Cerebellar cortex (tissue), 1 donor: Measurements from ENCODE around the gene ARHGEF39.

ENCODE experiments used
- DNase-seq: peaks from one replicate; pipeline ENCODE4 v3.0.0-alpha.2; 2015; ENCODE audit warnings: low spot score

ARHGEF39 gene

DNA sequence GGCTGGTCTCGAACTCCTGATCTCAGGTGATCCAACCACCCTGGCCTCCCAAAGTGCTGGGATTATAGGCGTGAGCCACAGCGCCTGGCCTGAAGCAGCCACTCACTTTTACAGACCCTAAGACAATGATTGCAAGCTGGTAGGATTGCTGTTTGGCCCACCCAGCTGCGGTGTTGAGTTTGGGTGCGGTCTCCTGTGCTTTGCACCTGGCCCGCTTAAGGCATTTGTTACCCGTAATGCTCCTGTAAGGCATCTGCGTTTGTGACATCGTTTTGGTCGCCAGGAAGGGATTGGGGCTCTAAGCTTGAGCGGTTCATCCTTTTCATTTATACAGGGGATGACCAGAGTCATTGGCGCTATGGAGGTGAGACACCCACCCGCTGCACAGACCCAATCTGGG, 10.2 kb upstream of the ARHGEF39 start:
- no peak for DNase-seq

DNA sequence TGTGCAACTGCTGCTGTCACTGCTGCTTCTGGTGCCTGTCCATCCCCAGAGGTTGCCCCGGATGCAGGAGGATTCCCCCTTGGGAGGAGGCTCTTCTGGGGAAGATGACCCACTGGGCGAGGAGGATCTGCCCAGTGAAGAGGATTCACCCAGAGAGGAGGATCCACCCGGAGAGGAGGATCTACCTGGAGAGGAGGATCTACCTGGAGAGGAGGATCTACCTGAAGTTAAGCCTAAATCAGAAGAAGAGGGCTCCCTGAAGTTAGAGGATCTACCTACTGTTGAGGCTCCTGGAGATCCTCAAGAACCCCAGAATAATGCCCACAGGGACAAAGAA, 9.0 kb upstream of the ARHGEF39 start:
- peak; percentile 37 for DNase-seq

DNA sequence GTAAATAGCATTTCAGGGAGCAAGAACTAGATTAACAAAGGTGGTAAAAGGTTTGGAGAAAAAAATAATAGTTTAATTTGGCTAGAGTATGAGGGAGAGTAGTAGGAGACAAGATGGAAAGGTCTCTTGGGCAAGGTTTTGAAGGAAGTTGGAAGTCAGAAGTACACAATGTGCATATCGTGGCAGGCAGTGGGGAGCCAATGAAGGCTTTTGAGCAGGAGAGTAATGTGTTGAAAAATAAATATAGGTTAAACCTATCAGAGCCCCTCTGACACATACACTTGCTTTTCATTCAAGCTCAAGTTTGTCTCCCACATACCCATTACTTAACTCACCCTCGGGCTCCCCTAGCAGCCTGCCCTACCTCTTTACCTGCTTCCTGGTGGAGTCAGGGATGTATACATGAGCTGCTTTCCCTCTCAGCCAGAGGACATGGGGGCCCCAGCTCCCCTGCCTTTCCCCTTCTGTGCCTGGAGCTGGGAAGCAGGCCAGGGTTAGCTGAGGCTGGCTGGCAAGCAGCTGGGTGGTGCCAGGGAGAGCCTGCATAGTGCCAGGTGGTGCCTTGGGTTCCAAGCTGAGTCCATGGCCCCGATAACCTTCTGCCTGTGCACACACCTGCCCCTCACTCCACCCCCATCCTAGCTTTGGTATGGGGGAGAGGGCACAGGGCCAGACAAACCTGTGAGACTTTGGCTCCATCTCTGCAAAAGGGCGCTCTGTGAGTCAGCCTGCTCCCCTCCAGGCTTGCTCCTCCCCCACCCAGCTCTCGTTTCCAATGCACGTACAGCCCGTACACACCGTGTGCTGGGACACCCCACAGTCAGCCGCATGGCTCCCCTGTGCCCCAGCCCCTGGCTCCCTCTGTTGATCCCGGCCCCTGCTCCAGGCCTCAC, 8.4 kb upstream of the ARHGEF39 start, which contains the start of gene CA9:
TSS of gene CA9 (plus strand) at position 797 of the 893 bp plus-strand sequence. CDS start at position 829, 32 bp downstream.
- peak; percentile 96 for DNase-seq

DNA sequence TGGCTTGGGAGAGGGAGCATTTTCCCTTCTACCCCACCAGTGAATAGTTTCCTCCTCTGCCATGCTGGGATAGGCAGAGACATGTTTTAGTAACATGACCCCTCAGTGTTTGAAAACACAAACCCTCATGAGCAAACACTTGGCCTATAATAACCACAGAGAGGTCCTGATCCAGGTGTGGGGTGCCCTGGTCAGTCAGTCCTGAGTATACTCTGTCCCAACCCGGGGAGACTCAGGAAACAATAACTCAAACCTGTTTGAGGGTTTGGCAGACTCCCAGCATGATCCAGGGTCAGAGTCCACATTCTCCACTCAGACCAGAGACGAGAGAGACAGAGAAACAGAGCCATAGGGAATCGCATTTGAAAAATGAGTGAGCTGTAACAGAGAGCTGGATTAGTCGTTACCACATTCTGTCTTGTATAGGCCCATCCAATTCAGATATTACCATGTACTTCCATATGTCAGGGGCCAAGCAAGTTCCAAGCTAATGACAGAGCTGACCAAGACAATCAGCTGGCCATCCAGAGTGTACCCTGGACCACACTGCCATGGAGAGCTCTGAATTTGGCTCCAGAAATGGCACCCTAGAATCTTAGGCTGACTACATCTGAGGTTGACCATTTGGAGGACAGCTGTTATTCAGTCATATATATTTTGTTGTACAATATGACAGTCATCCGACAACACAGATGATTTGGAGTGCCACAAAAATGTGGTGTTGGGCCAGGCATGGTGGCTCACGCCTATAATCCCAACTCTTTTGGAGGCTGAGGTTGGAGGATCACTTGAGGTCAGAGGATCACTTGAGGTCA, 4.5 kb upstream of the ARHGEF39 start:
- no peak for DNase-seq

DNA sequence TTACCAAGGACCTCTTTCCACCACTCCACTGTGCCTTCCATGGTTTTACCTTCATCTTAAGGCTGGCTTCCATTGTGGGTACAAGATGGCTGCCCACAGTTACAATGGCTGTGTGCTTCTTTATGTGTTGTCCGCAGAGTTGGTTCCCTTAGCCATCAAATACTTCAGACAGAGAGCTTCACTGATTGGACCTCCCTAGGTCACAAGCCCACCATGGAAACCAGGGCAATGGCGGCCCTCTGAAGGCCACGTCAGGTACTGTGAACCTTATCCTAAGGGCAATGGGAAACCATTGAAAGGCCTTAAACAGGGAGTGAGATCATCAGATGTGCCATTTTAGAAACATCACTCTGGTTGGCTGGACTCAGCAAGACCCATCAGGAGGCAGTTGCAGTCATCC, 2.9 kb upstream of the ARHGEF39 start:
- DNase-seq = no peak

DNA sequence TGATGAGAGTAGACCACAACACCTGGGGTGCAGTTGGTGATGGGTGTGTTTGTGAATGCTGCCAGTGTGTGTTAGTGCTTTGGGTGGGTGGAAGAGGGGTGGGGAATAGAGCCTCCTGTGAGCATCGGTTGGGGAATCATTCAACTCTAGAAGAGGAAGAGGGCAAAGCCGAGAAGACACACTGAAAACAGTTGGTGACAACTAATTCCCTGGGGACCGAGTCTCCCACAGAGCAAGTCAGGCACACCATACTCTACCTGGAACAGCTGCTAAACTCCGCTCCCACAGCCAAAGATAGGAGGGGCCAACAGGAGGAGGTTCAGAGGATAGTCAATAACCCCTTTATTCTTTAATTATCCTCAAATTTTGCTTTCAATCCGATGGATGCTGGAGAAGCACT, 1.6 kb upstream of the ARHGEF39 start:
- DNase-seq = no peak

DNA sequence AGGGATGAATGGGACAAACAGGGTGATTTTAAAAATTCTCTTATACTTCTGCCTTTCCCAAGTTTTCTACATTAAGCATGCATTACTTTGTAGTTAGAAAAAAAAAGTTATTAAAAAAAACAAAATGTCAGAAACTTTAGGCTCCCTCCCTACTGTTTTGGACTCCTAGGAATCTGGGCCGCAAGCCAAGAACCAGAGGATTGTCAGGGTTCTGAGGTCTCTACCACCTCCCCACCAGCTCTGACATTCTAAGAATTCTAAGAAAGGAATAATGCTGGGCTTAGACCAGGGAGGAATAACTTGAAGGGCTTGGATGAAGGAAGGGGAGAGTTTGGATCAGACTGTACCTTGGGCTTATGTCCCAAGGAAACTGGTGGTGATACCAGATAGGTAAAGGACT, 1.1 kb upstream of the ARHGEF39 start:
- no peak for DNase-seq

GRCh38 chr9:35665471-35665818, 450 bp upstream of the ARHGEF39 start:
- DNase-seq = no peak

DNA sequence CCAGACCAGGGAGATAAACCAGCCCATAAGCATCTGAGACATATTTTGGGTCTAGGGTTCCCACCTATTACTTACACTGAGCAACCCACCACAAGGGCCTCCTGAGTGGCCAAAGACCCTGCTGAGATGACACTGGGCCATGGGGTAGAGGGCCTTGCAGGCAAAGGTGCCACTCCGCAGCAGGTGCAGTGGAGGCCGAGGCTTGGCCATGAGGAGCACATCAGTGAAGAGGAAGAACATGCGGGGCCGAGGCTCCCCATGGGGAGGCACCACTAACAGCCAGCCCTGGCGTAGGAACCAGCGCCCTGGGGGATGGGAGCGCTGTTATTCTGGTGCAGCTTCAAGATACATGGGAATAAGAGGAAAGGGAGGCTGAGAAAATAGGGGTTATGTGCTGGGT, 2.6 kb downstream of the ARHGEF39 start:
- DNase-seq = no peak

- DNase-seq = no peak
Observed at GRCh38 chr9:35661756-35662350, 3.1 kb downstream of the ARHGEF39 start.

DNA sequence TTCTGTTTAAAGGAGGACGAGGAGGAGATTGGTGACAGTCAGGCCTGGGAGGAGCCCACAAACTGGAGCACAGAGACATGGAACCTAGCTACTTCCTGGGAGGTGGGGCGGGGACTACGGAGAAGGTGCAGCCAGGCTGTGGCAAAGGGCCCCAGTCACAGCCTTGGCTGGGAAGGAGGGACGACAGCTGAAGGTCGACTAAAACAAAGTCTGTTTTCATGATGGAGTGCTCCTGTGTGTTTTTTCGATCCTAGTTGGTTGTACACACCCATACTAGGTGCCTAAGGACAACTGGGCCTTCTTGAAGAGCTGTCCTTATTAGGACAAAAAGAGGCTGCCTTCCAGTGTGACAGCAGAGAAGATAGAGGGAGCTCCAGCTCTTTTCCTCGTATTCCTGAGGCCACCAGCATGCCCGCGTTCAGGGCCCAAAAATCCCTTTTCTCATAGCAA, 4.0 kb downstream of the ARHGEF39 start:
- DNase-seq = peak; percentile 91

DNA sequence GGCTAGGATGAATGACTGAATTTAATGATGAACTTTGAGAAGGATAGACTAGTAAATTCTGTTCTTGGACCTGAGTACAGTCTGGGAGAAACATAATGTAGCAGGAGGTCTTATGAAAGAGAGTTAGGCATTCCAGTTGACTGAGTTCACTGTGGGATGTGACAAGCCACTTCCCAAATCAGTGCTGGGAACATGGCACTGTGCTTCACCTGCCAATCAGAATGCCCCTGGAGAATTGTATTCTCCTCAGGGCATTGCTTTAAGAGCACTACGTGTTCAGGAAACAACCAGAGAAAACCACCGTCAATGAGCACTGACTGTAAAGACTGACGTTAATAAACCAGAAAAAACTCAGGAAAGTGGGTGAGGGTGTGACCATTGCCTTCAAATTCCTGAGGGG, 5.7 kb downstream of the ARHGEF39 start:
- DNase-seq = no peak

- peak; percentile 55 for DNase-seq
Observed at GRCh38 chr9:35658968-35659220, 6.1 kb downstream of the ARHGEF39 start.

GRCh38 chr9:35658137-35658967, 6.6 kb downstream of the ARHGEF39 start, which contains the start of gene CCDC107:
CCDC107 (plus strand) TSS chr9:35658292; CDS start chr9:35658380, 88 bp downstream.
- peak; percentile 89 for DNase-seq

DNA sequence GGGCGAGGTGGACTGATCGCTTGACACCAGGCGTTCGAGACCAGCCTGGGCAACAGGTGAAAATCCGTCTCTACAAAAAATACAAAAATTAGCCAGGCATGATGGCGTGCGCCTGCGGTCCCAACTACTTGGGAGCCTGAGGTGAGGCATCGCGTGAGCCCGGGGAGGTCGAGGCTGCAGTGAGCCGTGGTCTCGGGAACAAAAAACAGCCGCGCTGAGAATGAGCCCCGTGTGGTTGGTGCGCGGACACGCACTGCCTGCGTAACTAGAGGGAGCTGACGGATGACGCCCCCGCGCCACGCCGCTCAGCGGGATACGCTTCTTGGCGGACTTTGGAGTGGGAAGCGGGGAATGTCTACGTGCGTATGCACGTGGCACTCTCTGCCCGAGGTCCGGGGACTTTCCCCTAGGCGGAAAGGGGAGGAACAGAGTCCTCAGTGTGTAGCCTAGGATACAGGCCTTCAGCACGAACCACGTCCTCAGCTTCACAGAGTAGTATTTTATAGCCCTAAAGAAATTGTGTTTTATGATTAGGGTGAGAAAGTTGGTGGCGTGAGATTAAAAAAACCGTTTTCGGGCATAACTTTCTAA, 7.4 kb downstream of the ARHGEF39 start, which contains the start of gene RMRP:
TSS of gene RMRP (minus strand) at position 474 of the 591 bp plus-strand sequence.
- peak; percentile 99 for DNase-seq

GRCh38 chr9:35656831-35657545, 8.0 kb downstream of the ARHGEF39 start:
- DNase-seq = peak; percentile 77

DNA sequence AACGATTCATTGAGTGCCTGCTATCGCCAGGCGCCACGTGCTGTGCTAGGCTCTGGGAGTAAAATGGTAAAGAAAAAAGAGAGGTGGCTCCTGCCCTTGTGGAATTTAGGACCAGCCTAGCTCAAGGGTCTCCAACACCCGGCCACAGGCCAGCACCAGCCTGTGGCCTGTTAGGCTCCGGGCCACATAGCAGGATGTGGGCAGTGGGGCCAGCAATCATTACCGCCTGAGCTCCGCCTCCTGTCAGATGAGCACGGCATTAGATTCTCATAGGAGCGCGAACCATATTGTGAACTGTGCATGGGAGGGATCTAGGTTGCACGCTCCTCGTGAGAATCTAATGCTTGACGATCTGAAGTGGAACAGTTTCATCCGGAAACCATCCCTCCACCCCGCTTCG, 8.6 kb downstream of the ARHGEF39 start:
- DNase-seq = no peak

GRCh38 chr9:35653611-35654010, 11.4 kb downstream of the ARHGEF39 start:
- DNase-seq = no peak

DNA sequence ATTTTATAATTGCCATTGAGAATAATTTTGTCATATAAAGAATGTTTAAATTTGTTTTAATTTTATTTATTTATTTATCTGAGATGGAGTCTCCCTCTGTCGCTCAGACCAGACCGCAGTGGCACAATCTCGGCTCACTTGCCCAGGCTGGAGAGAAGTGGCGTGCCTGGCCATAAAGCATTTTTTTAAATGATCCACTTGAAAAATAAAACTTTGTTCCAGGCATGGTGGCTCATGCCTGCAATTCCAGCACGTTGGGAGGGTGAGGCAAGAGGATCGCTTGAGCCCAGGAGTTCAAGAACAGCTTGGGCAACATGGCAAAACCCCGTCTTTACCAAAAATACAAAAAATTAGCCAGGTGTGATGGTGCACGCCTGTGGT, 12.2 kb downstream of the ARHGEF39 start:
- DNase-seq = no peak

- DNase-seq = no peak
Observed at GRCh38 chr9:35651956-35652828, 12.8 kb downstream of the ARHGEF39 start.
